IMR-90 (cell line): ENCODE results near the gene FOSL2. TPM values are rescaled to one million over a fixed set of nuclear protein-coding genes. Genes with fewer than 3 reads are reported as not detected.

Experiments used
- ATAC-seq: fragments of 200-7000 bp; cut with Tn5 transposase; 2 replicates; pipeline ENCODE4 v1.9.1; 2020; ENCODE audit warnings: low read depth, mild to moderate bottlenecking, moderate library complexity
- BruUV-seq: library from RNA; stranded (reverse); fragments of 400-500 nt; replicated peaks from 2 replicates; lab custom pipeline; 2021; lab: Mats Ljungman, UMichigan
- CTCF ChIA-PET: fragments of 300-600 bp; formaldehyde crosslinking; extraction: SDS; loops from one replicate; lab custom pipeline; 2021; ENCODE audit warnings: antibody characterized with exemption; lab: Yijun Ruan, JAX
- POLR2A ChIA-PET: fragments of 300-600 bp; sonication (Branson Sonifier 250); formaldehyde crosslinking; loops from one replicate; lab custom pipeline; 2022; ENCODE audit warnings: antibody characterized with exemption; ENCODE audit not compliant: unreplicated experiment; lab: Charles Lee
- DNase-seq: peaks from one replicate; pipeline ENCODE4 v3.0.0; 2013
- H2AFZ ChIP-seq: replicated peaks from 2 replicates; pipeline ENCODE3; 2013; ENCODE audit warnings: low read length, mild to moderate bottlenecking; ENCODE audit not compliant: poor library complexity
- H2AK5ac ChIP-seq: 2 replicates; pipeline ENCODE4 v1.6.1; 2013; ENCODE audit warnings: low read depth, low read length, inconsistent platforms
- H2AK9ac ChIP-seq: replicated peaks from 2 replicates; pipeline ENCODE3; 2013; ENCODE audit warnings: mild to moderate bottlenecking, low read depth, low read length, moderate library complexity; ENCODE audit not compliant: poor library complexity
- H2BK120ac ChIP-seq: 2 replicates; pipeline ENCODE4 v1.6.1; 2013; ENCODE audit warnings: low read depth, low read length, inconsistent platforms
- H2BK15ac ChIP-seq: 3 replicates; pipeline ENCODE4 v1.6.1; 2013; ENCODE audit warnings: low read depth, low read length, inconsistent platforms
- H2BK20ac ChIP-seq: 2 replicates; pipeline ENCODE4 v1.6.1; 2013; ENCODE audit warnings: low read depth, mild to moderate bottlenecking, inconsistent platforms, low read length, moderate library complexity
- H2BK5ac ChIP-seq: 2 replicates; pipeline ENCODE4 v1.6.1; 2013; ENCODE audit warnings: mild to moderate bottlenecking, low read depth, low read length, inconsistent platforms; ENCODE audit not compliant: poor library complexity, severe bottlenecking
- H3K14ac ChIP-seq: replicated peaks from 2 replicates; pipeline ENCODE4 v1.6.1; 2013; ENCODE audit warnings: low read depth, low read length, inconsistent platforms
- H3K18ac ChIP-seq: 2 replicates; pipeline ENCODE4 v1.6.1; 2013; ENCODE audit warnings: low read depth, low read length, control low read depth
- H3K23ac ChIP-seq: 2 replicates; pipeline ENCODE4 v1.6.1; 2013; ENCODE audit warnings: low read depth, low read length, inconsistent platforms
- H3K27ac ChIP-seq: 2 replicates; pipeline ENCODE4 v1.5.1; 2013; ENCODE audit warnings: mild to moderate bottlenecking, control low read depth, low read length; ENCODE audit not compliant: insufficient read depth
- H3K27me3 ChIP-seq: 2 replicates; pipeline ENCODE4 v1.6.1; 2013; ENCODE audit warnings: low read length; ENCODE audit not compliant: control insufficient read depth, insufficient read depth
- H3K36me3 ChIP-seq: 2 replicates; pipeline ENCODE4 v1.6.1; 2013; ENCODE audit warnings: low read length, mixed read lengths; ENCODE audit not compliant: control insufficient read depth, insufficient read depth
- H3K4ac ChIP-seq: 2 replicates; pipeline ENCODE4 v1.6.1; 2013; ENCODE audit warnings: low read depth, low read length, inconsistent platforms
- H3K4me1 ChIP-seq: 2 replicates; pipeline ENCODE4 v1.6.1; 2013; ENCODE audit warnings: low read length, mixed read lengths; ENCODE audit not compliant: control insufficient read depth, insufficient read depth
- H3K4me2 ChIP-seq: 2 replicates; pipeline ENCODE4 v1.6.1; 2013; ENCODE audit warnings: low read depth, mild to moderate bottlenecking, control low read depth, low read length, moderate library complexity
- H3K4me3 ChIP-seq: 2 replicates; pipeline ENCODE4 v1.5.1; 2013; ENCODE audit warnings: low read depth, mild to moderate bottlenecking, control low read depth, low read length, moderate library complexity; ENCODE audit not compliant: insufficient read depth
- H3K56ac ChIP-seq: 2 replicates; pipeline ENCODE4 v1.6.1; 2013; ENCODE audit warnings: low read length, inconsistent platforms; ENCODE audit not compliant: insufficient read depth; ENCODE audit errors: extremely low read depth
- H3K79me1 ChIP-seq, 2 experiments: 2 replicates each; pipeline ENCODE4 v1.6.1; 2013; ENCODE audit warnings: low read length in 2 of 2, inconsistent platforms in 1 of 2, low read depth in 1 of 2
- H3K9ac ChIP-seq: 2 replicates; pipeline ENCODE4 v1.6.1; 2013; ENCODE audit warnings: low read depth, low read length, control low read depth
- H3K9me1 ChIP-seq: 2 replicates; pipeline ENCODE4 v1.6.1; 2013; ENCODE audit warnings: low read length, inconsistent platforms; ENCODE audit not compliant: insufficient read depth
- H3K9me3 ChIP-seq: 2 replicates; pipeline ENCODE4 v1.6.1; 2013; ENCODE audit warnings: low read length; ENCODE audit not compliant: control insufficient read depth, insufficient read depth
- H4K20me1 ChIP-seq: 2 replicates; pipeline ENCODE4 v1.6.1; 2013; ENCODE audit warnings: low read length, inconsistent platforms; ENCODE audit not compliant: insufficient read depth
- H4K5ac ChIP-seq: 2 replicates; pipeline ENCODE4 v1.6.1; 2013; ENCODE audit warnings: mild to moderate bottlenecking, low read depth, low read length, control low read depth
- H4K8ac ChIP-seq, 2 experiments: 2 replicates each; pipeline ENCODE4 v1.6.1; 2013; ENCODE audit warnings: low read depth in 2 of 2, low read length in 2 of 2, control low read depth in 1 of 2, inconsistent platforms in 1 of 2
- H4K91ac ChIP-seq: 2 replicates; pipeline ENCODE4 v1.6.1; 2013; ENCODE audit warnings: low read depth, low read length, inconsistent platforms; ENCODE audit not compliant: insufficient read depth
- CHD1 ChIP-seq: IDR thresholded peaks from 2 replicates; pipeline ENCODE4 v1.6.1; 2012; ENCODE audit warnings: low read depth, low read length, improper control_type of control experiment
- WGBS, 2 experiments: methylation state at CpG; one replicate each; pipeline versions ENCODE4 v1.1.5 to v1.1.7; 2013; ENCODE audit warnings: missing lambda C conversion rate in 2 of 2; ENCODE audit not compliant: insufficient read length in 1 of 2; ENCODE audit errors: extremely low coverage in 2 of 2; 5-methylcytosine and 5-hydroxymethylcytosine counted together
- dilution Hi-C: fragments of 300-500 bp; cut with HindIII; formaldehyde crosslinking; loops from one replicate; pipeline ENCODE4 v1.14.3; 2018; ENCODE audit warnings: low sequenced_read_pairs; ENCODE audit not compliant: unreplicated experiment
- in situ Hi-C: fragments of 300-500 bp; cut with MboI; formaldehyde crosslinking; loops from 3 replicates; pipeline ENCODE4 v1.14.3; 2019; ENCODE audit warnings: low sequenced_read_pairs, inconsistent platforms, mixed read lengths
- intact Hi-C: fragments of 100-400 bp; cut with micrococcal nuclease; formaldehyde crosslinking; loops from 2 replicates; pipeline ENCODE4 v1.10.0; 2022
- polyA plus RNA-seq, 3 experiments: library from polyadenylated mRNA; depleted of rRNA; stranded (reverse); fragments of >200 nt; gene quantifications; 2 replicates each; pipeline ENCODE4 v1.2.3, GENCODE V29; 2012; ENCODE audit warnings: low replicate concordance in 1 of 3
- total RNA-seq: library from RNA; depleted of rRNA; stranded (reverse); fragments of >200 nt; gene quantifications from 2 replicates; pipeline ENCODE4 v1.2.3, GENCODE V29; 2012

The FOSL2 gene
- total and polyA plus RNA-seq, 2 of the 4 experiments (the other 2 are of a cell fraction), result 31.4 to 46.3 TPM

- H4K20me1 ChIP-seq, result no peaks in the 10 kb centered on the region
- H4K5ac ChIP-seq, result no peak overlapping the region
- no peak overlapping the region for H2AK9ac ChIP-seq
- H2AFZ ChIP-seq, result no peak overlapping the region
- intact Hi-C loops (no loop called here), dilution Hi-C loops (no loop called here), in situ Hi-C loops (no loop called here)
- no peak overlapping the region for H2BK5ac ChIP-seq
- H4K91ac ChIP-seq, result no peak overlapping the region
- H3K18ac ChIP-seq, result no peak overlapping the region
- no peaks in the 10 kb centered on the region for H3K9me1 ChIP-seq
- no peak overlapping the region for H3K56ac ChIP-seq
- no peak for TF ChIP-seq CHD1
- no peak overlapping the region for H4K8ac ChIP-seq
- H3K4ac ChIP-seq, result no peak overlapping the region
- ATAC-seq (no peak), DNase-seq (no peak)
- H3K4me1 ChIP-seq, result peaks cover 2% of the 10 kb centered on the region; the same call in 1 of the 2 replicates
- no peak overlapping the region for H2AK5ac ChIP-seq
- H3K4me2 ChIP-seq, result no peak overlapping the region
- no peak overlapping the region for H3K27ac ChIP-seq
- no peaks in the 10 kb centered on the region for H3K79me1 ChIP-seq
- H3K9ac ChIP-seq, result no peak overlapping the region
- H2BK120ac ChIP-seq, result no peak overlapping the region
- H3K4me3 ChIP-seq, result no peak overlapping the region
- no peak overlapping the region for H3K14ac ChIP-seq
- no peak overlapping the region for H2BK15ac ChIP-seq
- no peak overlapping the region for H3K23ac ChIP-seq
- H2BK20ac ChIP-seq, result no peak overlapping the region
- no peaks in the 10 kb centered on the region for H3K36me3 ChIP-seq
- ChIA-PET POLR2A (no interaction called here), CTCF (no interaction called here)
- no CpG with 5 or more reads among the region's 5 CpGs for WGBS, 2 experiments
- BruUV-seq, result no TSS peak
- no peaks in the 10 kb centered on the region for H3K9me3 ChIP-seq
- peaks cover 5% of the 10 kb centered on the region for H3K27me3 ChIP-seq
These were observed 23.3 kb upstream of the FOSL2 start for GRCh38 chr2:28369358-28369757.
